Epithelial cell of esophagus (primary cell): ENCODE results near the gene CCL13.

Source experiments
- DNase-seq: peaks from one replicate; pipeline ENCODE4 v3.0.0; 2010; ENCODE audit warnings: low read depth
- H3K4me3 ChIP-seq: 2 replicates; pipeline ENCODE4 v1.5.1; 2011; ENCODE audit warnings: mild to moderate bottlenecking, low read length, control low read depth
- TF ChIP-seq, protein P1 (sequence below): IDR thresholded peaks from 2 replicates; pipeline ENCODE4 v1.5.1; 2011; ENCODE audit warnings: low read depth, mild to moderate bottlenecking, low read length, control low read depth, inconsistent platforms; ENCODE audit not compliant: insufficient read depth; ENCODE audit errors: missing control alignments

CCL13 gene

DNA sequence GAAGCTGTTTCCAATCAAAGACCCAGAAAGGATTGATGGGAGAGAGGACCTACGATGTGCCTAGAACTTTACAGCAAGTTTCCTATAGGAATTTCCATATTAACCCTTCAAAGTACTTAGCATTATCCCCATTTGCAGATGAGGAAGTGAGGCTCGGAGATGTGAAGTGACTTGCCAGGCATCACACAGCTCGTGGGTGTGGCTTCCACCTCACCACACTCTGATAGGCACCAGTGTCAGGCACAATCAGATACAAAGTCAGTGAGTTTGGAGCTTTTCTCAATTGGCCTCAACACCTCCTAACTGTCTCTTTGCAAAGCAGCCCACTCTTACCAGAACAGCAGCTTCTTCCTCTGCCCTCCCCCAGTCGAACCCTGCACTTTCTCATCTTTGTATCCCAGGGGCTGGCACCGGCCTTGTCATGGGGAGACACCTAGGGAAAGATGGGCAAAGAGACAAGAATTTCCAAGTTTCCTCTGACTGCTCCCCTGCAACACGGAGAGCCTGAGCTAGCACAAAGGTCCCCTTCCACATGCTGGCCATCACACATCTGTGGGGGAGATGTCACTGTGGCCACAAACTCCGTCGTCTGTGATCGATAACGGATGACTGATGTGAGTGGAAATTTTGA, 44.1 kb downstream of the CCL13 start:
- H3K4me3 ChIP-seq = no peak overlapping the region
- DNase-seq = no peak
- TF ChIP-seq, protein P1, sequence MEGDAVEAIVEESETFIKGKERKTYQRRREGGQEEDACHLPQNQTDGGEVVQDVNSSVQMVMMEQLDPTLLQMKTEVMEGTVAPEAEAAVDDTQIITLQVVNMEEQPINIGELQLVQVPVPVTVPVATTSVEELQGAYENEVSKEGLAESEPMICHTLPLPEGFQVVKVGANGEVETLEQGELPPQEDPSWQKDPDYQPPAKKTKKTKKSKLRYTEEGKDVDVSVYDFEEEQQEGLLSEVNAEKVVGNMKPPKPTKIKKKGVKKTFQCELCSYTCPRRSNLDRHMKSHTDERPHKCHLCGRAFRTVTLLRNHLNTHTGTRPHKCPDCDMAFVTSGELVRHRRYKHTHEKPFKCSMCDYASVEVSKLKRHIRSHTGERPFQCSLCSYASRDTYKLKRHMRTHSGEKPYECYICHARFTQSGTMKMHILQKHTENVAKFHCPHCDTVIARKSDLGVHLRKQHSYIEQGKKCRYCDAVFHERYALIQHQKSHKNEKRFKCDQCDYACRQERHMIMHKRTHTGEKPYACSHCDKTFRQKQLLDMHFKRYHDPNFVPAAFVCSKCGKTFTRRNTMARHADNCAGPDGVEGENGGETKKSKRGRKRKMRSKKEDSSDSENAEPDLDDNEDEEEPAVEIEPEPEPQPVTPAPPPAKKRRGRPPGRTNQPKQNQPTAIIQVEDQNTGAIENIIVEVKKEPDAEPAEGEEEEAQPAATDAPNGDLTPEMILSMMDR = no peak

DNA sequence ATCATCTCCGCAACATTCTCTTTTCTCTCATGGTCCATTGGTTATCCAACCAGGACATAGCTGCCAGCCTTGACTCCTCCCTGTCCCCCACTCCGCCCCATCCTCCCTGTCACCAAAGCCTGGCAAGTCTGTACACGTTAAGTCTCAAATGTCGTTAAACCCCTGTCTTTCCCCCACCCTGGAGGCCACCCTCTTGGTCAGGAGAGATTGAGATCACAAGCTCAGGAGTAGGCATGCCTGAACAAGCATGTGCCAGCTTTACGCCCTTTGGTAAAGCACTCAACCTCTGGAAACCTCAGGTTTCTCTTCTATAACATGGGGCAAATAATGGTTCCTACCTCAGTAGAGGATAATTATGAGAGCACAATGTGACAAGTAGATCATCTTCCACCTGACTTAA, 44.9 kb downstream of the CCL13 start:
- TF ChIP-seq, protein P1 = no peak
- H3K4me3 ChIP-seq = no peak overlapping the region
- DNase-seq = peak; percentile 20

DNA sequence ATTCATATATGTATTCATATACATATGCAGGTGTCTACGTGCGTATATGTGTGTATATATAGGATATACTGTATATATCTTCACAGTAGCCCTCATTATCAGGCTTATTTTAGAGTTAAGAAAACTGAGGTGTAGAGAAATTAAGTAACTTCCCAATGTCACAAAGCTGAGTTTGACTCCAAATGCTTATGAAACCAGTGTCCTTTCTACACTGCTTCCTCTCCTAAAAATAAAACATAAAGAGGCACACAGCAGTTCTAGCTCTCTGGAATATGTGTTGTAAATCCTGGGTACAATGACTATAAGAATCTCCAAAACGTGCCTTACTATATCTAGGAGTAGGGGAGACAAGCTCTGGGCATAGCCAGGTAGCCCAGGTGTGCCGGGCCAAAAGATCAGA, 46.7 kb downstream of the CCL13 start:
- H3K4me3 ChIP-seq = no peak overlapping the region
- TF ChIP-seq, protein P1 = no peak
- DNase-seq = no peak

DNA sequence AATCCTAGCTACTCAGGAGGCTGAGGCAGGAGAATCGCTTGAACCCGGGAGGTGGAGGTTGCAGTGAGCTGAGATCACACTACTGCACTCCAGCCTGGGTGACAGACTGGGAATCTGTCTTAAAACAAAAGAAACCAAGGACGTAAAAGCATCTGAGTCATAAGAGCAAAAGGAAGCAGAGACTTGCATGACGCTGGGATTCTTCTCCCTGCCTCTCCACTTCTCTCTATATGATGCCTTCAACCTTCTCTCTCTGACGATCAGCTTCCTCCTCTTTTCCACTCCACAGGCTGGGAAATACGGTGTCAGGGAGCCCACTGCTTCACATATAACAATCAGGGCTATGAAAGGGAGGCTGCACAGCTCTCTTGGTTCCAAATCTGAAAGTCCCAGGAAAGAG, 49.9 kb downstream of the CCL13 start:
- DNase-seq = no peak
- TF ChIP-seq, protein P1 = no peak
- H3K4me3 ChIP-seq = no peak overlapping the region
